Stimulated activated naive B cell treated with anti-CD40 and anti-IgM and Interleukin-4, amounts not matched to agents 10 μg/mL and 1 μg/mL and 100 μg/mL, for 72 hours (primary cell): ENCODE measurements around the gene SLC22A3.

Experiments
- ATAC-seq, 2 donors: fragments of 150-1000 bp; cut with Tn5 transposase; replicated peaks; 2 replicates each; pipeline ENCODE4 v1.10.0; 2021; ENCODE audit warnings: moderate library complexity in 1 of 2
- DNase-seq: peaks from one replicate; pipeline ENCODE4 v3.0.0; 2021
- H3K27ac Mint-ChIP-seq: one replicate; pipeline ENCODE4 v1.8.0; 2022; ENCODE audit warnings: mild to moderate bottlenecking, mixed read lengths
- H3K27me3 Mint-ChIP-seq, 2 donors: one replicate each; pipeline ENCODE4 v1.8.0; 2022; ENCODE audit warnings: mixed read lengths in 2 of 2
- H3K36me3 Mint-ChIP-seq, 2 donors: one replicate each; pipeline ENCODE4 v1.8.0; 2022; ENCODE audit warnings: mixed read lengths in 2 of 2, mild to moderate bottlenecking in 1 of 2
- H3K4me1 Mint-ChIP-seq, 2 donors: one replicate each; pipeline ENCODE4 v1.8.0; 2022; ENCODE audit warnings: mixed read lengths in 2 of 2, mild to moderate bottlenecking in 1 of 2
- H3K4me3 Mint-ChIP-seq, 2 donors: one replicate each; pipeline ENCODE4 v1.8.0; 2022; ENCODE audit warnings: mild to moderate bottlenecking in 2 of 2, mixed read lengths in 2 of 2, moderate library complexity in 1 of 2
- H3K9me3 Mint-ChIP-seq, 2 donors: one replicate each; pipeline ENCODE4 v1.8.0; 2022; ENCODE audit warnings: mixed read lengths in 2 of 2, mild to moderate bottlenecking in 1 of 2

The SLC22A3 gene

DNA sequence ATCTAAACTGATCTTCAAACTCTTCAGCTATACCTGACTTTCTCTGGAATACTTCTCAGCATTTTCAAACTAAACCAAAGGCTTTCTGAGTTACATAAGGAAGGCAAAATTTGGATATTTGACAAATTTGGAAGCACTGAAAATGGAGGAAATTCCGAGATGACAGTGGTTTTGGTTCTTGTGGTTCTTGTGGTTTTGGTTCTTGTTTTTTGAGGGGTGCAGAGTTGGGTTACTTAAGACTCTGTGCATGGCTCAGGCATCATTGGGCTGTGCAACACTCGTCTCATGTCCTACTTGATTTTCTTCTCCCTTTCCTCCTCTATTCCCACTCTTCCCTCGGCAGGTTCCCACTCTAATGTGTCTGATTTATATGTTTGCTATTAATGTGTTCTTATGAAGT lies 78.0 kb downstream of the SLC22A3 start:
- no peak for ATAC-seq
- H3K4me3 Mint-ChIP-seq: no peak overlapping the region
- H3K9me3 Mint-ChIP-seq: peaks cover 0 to 3% of the 10 kb centered on the region in 2 donors
- H3K4me1 Mint-ChIP-seq: peaks cover 5 to 6% of the 10 kb centered on the region in 2 donors
- peaks cover 45 to 46% of the 10 kb centered on the region in 2 donors for H3K27me3 Mint-ChIP-seq
- DNase-seq: no peak
- H3K36me3 Mint-ChIP-seq: no peaks in the 10 kb centered on the region
- H3K27ac Mint-ChIP-seq: no peak overlapping the region

DNA sequence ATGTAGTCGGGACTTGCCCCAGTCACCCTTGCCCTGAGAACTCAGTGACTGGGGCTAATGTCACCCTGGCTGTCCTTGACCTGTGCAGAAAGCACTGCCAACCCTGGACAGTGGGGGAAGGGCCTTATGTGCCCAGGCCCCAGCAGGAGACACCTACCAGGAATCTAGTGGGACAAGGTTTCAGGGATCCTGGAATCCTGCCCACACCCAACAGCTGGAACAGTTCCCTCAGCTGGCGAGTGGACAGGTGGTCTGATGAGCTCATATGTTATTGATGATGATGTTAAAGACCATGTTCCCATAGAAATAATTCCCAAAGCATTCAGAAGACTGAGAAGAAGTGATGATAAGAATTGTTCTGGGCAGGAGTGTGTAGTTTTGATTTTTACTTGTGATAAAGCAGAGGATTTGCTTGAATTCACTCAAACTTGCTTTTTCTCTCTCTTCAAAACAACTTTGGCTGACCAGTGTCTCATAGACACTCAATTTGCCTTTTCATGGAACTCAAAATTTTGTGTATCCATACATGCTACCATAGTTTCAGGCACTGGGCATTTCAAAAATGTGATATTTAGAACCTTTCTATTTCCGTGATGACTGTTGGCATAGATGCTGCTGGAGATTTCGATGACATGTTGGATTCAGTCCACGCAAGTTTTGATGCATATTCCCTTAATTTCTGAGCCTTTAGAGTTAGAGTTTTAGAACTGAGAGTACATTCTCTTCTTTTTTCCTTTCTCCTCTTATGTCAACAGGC lies 79.3 kb downstream of the SLC22A3 start:
- DNase-seq: no peak
- peaks cover 0 to 1% of the 10 kb centered on the region in 2 donors for H3K9me3 Mint-ChIP-seq
- H3K4me3 Mint-ChIP-seq: no peak overlapping the region
- H3K4me1 Mint-ChIP-seq: peaks cover 5 to 6% of the 10 kb centered on the region in 2 donors
- H3K27me3 Mint-ChIP-seq: peaks cover 34 to 35% of the 10 kb centered on the region in 2 donors
- no peaks in the 10 kb centered on the region for H3K36me3 Mint-ChIP-seq
- no peak overlapping the region for H3K27ac Mint-ChIP-seq
- no peak for ATAC-seq

DNA sequence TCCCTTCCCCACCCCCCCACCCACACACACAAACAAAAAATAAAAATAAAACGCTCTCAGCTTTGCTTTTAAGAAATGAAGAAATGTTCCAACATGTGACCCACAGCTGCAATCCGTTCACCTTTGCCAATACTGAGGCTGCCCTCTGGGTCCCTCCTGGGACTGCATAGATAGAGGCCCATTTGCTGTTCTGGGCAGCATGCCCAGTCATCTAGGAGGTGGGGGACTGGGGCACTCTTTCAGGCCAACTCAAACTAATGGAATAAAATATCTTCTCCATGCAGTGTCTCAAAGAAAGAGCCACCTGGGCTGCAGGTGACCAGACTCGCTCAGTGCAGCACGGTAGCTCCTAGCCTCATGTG lies 79.9 kb downstream of the SLC22A3 start:
- Mint-ChIP-seq H3K4me3 (no peak overlapping the region), H3K27me3 (peaks cover 34 to 35% of the 10 kb centered on the region in 2 donors), H3K4me1 (peaks cover 5 to 6% of the 10 kb centered on the region in 2 donors), H3K27ac (no peak overlapping the region), H3K9me3 (peaks cover 0 to 1% of the 10 kb centered on the region in 2 donors), H3K36me3 (no peaks in the 10 kb centered on the region)
- ATAC-seq (no peak), DNase-seq (no peak)

- Mint-ChIP-seq H3K4me3 (no peak overlapping the region), H3K4me1 (peaks cover 5 to 6% of the 10 kb centered on the region in 2 donors), H3K36me3 (no peaks in the 10 kb centered on the region)
These were observed 80.8 kb downstream of the SLC22A3 start for GRCh38 chr6:160428818-160429619.

GRCh38 chr6:160429620-160429895 lies 81.4 kb downstream of the SLC22A3 start:
- DNase-seq (no peak), ATAC-seq (no peak)
- Mint-ChIP-seq H3K4me1 (peaks cover 5 to 6% of the 10 kb centered on the region in 2 donors), H3K36me3 (no peaks in the 10 kb centered on the region), H3K9me3 (no peaks in the 10 kb centered on the region), H3K4me3 (no peak overlapping the region), H3K27me3 (peaks cover 39 to 44% of the 10 kb centered on the region in 2 donors), H3K27ac (no peak overlapping the region)

More at GRCh38 chr6:160428818-160429619, 80.8 kb downstream of the SLC22A3 start:
- no peak overlapping the region for H3K27ac Mint-ChIP-seq
- no peaks in the 10 kb centered on the region for H3K9me3 Mint-ChIP-seq
- ATAC-seq: no peak
- H3K27me3 Mint-ChIP-seq: peaks cover 41 to 44% of the 10 kb centered on the region in 2 donors
- DNase-seq: no peak

- H3K27ac Mint-ChIP-seq: no peak overlapping the region
- DNase-seq (no peak), ATAC-seq (no peak)
- no peaks in the 10 kb centered on the region for H3K36me3 Mint-ChIP-seq
- peaks cover 40 to 44% of the 10 kb centered on the region in 2 donors for H3K27me3 Mint-ChIP-seq
- H3K9me3 Mint-ChIP-seq: no peaks in the 10 kb centered on the region
- no peak overlapping the region for H3K4me3 Mint-ChIP-seq
- H3K4me1 Mint-ChIP-seq: peaks cover 5 to 6% of the 10 kb centered on the region in 2 donors
These were observed 82.0 kb downstream of the SLC22A3 start for GRCh38 chr6:160430203-160430602.

DNA sequence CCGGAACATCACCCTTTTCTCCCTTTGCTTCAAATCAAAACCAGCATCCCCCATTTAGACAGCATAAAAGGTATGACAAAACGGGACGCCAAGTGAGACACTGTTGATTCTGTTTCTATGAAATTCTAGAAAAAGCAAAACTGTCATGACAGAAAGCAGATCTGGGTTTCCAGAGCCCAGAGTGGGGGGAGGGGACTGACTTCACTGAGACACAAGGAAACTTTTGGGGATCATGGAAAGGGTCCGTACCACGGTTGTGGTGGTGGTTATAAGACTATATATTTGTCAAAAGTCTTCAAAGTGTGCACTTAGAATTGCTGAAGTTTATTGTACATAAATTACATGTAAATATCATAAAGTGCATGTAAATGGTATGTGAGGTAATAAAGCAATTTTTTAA lies 82.6 kb downstream of the SLC22A3 start:
- Mint-ChIP-seq H3K4me3 (no peak overlapping the region), H3K9me3 (no peaks in the 10 kb centered on the region), H3K4me1 (peaks cover 5 to 6% of the 10 kb centered on the region in 2 donors), H3K27ac (no peak overlapping the region), H3K27me3 (peaks cover 44 to 49% of the 10 kb centered on the region in 2 donors), H3K36me3 (no peaks in the 10 kb centered on the region)
- no peak for ATAC-seq
- no peak for DNase-seq

GRCh38 chr6:160431226-160431625 lies 83.0 kb downstream of the SLC22A3 start:
- ATAC-seq: no peak

DNA sequence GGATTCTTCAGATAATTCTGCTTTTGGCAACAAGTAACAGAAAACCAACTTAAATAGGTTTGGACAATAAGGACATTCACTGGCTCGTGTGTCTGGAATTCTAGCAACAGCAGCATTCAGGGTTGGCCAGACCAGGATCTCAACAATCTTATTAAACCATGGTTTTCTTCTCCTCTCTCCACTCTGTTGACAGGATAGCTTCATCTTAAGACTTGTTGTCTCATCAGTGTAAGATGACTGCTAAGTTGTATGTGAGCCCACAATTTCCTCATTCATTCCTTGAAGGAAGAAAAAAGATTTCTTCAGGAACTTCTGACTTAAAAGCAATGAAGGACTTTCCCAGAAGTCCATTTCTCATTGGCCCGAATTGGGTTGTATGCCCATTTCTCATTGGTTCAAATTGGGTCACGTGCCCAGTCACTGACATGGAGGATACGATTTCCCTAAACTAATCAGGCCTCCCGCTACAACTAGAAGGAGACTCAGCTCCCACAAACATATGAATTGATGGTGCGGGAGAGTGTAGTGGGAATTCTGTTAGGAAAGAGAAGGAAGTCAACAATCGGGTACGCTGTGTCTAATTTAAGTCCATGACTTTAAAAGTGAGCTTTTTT lies 83.7 kb downstream of the SLC22A3 start:
- Mint-ChIP-seq H3K27ac (no peak overlapping the region), H3K27me3 (peaks cover 38 to 50% of the 10 kb centered on the region in 2 donors), H3K9me3 (no peaks in the 10 kb centered on the region), H3K4me1 (no peaks in the 10 kb centered on the region), H3K4me3 (no peak overlapping the region), H3K36me3 (no peaks in the 10 kb centered on the region)
- DNase-seq (no peak), ATAC-seq (no peak)

More at GRCh38 chr6:160431226-160431625, 83.0 kb downstream of the SLC22A3 start:
- Mint-ChIP-seq H3K36me3 (no peaks in the 10 kb centered on the region), H3K27me3 (peaks cover 43 to 50% of the 10 kb centered on the region in 2 donors), H3K4me3 (no peak overlapping the region), H3K9me3 (no peaks in the 10 kb centered on the region), H3K4me1 (peaks cover 3 to 4% of the 10 kb centered on the region in 2 donors), H3K27ac (no peak overlapping the region)
- no peak for DNase-seq

DNA sequence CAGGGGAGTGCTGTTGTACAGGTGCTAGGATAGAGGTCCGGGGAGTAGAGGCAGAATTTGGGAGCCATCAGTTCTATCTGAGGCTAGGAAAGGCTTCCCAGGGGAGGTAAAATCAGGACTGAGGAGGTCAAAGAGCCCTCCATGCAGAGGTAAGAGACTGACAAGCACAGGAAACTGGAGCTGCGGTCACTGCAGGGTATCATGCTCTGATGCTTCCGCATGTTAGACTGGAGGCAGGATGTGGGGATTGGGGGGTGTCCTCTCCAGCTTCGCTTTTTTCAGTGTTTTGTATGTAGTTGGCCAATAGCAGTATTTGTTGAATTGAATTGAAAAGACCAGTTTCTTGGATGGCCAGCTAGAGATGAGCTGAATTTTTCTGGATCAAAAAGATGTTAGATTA lies 87.8 kb downstream of the SLC22A3 start:
- H3K9me3 Mint-ChIP-seq: no peaks in the 10 kb centered on the region
- no peak overlapping the region for H3K27ac Mint-ChIP-seq
- DNase-seq: no peak
- H3K4me3 Mint-ChIP-seq: no peak overlapping the region
- no peak for ATAC-seq
- H3K36me3 Mint-ChIP-seq: no peaks in the 10 kb centered on the region
- peaks cover 25 to 38% of the 10 kb centered on the region in 2 donors for H3K27me3 Mint-ChIP-seq
- H3K4me1 Mint-ChIP-seq: no peaks in the 10 kb centered on the region

- no peak for ATAC-seq
- no peaks in the 10 kb centered on the region for H3K36me3 Mint-ChIP-seq
These were observed 89.0 kb downstream of the SLC22A3 start for GRCh38 chr6:160437154-160437553.

DNA sequence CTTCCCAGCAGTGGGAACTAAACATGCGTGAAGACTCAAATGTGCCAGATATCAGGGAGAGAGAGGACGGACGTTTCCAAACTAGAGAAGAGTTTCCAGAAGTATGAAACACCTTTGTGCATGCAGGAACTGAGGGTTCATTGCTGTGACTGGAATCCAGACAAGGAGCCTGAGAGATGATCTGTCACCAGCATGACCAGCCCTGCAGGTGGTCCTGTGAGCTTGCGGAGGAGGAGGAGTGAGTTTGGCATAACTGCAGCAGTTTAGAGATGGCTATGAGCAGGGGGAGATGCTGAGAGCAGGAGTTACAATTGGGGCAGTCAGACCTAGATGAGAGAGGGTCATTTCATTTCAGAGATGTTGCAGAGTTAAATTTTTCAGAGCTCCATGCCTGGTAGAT lies 89.6 kb downstream of the SLC22A3 start:
- no peak for ATAC-seq
- no peak overlapping the region for H3K27ac Mint-ChIP-seq
- H3K9me3 Mint-ChIP-seq: no peaks in the 10 kb centered on the region
- H3K4me3 Mint-ChIP-seq: no peak overlapping the region
- DNase-seq: no peak
- no peaks in the 10 kb centered on the region for H3K36me3 Mint-ChIP-seq
- peaks cover 25 to 43% of the 10 kb centered on the region in 2 donors for H3K27me3 Mint-ChIP-seq
- no peaks in the 10 kb centered on the region for H3K4me1 Mint-ChIP-seq

More at GRCh38 chr6:160437154-160437553, 89.0 kb downstream of the SLC22A3 start:
- Mint-ChIP-seq H3K9me3 (no peaks in the 10 kb centered on the region), H3K4me3 (no peak overlapping the region), H3K4me1 (no peaks in the 10 kb centered on the region), H3K27ac (no peak overlapping the region), H3K27me3 (peaks cover 25 to 43% of the 10 kb centered on the region in 2 donors)
- no peak for DNase-seq

- Mint-ChIP-seq H3K4me3 (no peak overlapping the region), H3K36me3 (no peaks in the 10 kb centered on the region), H3K9me3 (no peaks in the 10 kb centered on the region), H3K27ac (no peak overlapping the region), H3K4me1 (no peaks in the 10 kb centered on the region), H3K27me3 (peaks cover 22 to 39% of the 10 kb centered on the region in 2 donors)
- no peak for ATAC-seq
- DNase-seq: no peak
These were observed 90.3 kb downstream of the SLC22A3 start for GRCh38 chr6:160438481-160438880.

- no peak for ATAC-seq
- peaks cover 23 to 40% of the 10 kb centered on the region in 2 donors for H3K27me3 Mint-ChIP-seq
- H3K4me1 Mint-ChIP-seq: no peaks in the 10 kb centered on the region
These were observed 91.6 kb downstream of the SLC22A3 start for GRCh38 chr6:160439751-160440150.

More at GRCh38 chr6:160439751-160440150, 91.6 kb downstream of the SLC22A3 start:
- H3K36me3 Mint-ChIP-seq: no peaks in the 10 kb centered on the region
- no peak overlapping the region for H3K27ac Mint-ChIP-seq
- no peaks in the 10 kb centered on the region for H3K9me3 Mint-ChIP-seq
- DNase-seq: no peak
- no peak overlapping the region for H3K4me3 Mint-ChIP-seq
